C4-2B (cell line): ENCODE data around the gene THAP7.

Source experiments
- ZFX ChIP-seq: fragments of 450-650 bp; IDR thresholded peaks from 2 replicates; pipeline ENCODE4 v1.6.1; 2017
- TF ChIP-seq, protein P1 (sequence below): fragments of 450-650 bp; conservative IDR thresholded peaks from 2 replicates; pipeline ENCODE4 v1.5.1; 2017; ENCODE audit warnings: mild to moderate bottlenecking

DNA sequence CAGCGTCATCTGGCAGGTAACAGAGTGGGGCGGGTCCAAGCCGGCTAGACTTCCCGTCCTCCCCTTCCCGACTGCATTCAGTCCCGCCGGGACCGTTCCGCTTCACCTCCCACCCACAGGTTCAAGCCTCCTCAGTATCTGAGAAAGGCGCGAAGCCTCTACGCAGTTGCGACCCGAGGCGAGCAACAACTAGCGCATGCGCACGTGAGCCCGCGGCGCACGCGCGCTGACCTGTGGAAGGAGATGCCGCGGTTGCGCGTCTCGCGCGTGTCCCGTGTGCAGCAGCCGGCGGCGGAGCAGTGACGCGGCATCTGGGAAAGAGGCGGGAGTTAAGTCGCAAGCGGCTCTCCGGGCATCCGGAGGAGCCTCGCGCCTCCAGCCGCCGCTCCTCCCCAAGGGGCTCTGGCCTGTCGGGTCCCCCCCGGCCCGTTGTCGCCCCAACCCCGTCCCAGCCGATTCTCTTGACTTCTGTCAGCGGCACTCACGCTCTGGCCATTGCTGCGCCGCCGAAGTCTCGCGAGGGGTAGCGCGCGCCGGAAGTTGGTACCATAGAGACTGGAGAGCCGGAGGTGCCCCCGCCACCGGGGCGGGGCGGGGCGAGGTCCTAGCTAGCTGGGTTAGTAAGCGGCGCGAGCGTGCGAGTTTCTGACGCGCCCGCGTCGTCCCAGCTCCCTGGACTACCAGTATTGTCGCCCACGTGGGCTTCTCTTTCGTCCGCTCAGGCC, at the start of gene THAP7:
- TF ChIP-seq, protein P1, sequence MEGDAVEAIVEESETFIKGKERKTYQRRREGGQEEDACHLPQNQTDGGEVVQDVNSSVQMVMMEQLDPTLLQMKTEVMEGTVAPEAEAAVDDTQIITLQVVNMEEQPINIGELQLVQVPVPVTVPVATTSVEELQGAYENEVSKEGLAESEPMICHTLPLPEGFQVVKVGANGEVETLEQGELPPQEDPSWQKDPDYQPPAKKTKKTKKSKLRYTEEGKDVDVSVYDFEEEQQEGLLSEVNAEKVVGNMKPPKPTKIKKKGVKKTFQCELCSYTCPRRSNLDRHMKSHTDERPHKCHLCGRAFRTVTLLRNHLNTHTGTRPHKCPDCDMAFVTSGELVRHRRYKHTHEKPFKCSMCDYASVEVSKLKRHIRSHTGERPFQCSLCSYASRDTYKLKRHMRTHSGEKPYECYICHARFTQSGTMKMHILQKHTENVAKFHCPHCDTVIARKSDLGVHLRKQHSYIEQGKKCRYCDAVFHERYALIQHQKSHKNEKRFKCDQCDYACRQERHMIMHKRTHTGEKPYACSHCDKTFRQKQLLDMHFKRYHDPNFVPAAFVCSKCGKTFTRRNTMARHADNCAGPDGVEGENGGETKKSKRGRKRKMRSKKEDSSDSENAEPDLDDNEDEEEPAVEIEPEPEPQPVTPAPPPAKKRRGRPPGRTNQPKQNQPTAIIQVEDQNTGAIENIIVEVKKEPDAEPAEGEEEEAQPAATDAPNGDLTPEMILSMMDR, result no peak
- TF ChIP-seq ZFX, result no peak
